GM20431 (cell line): ENCODE measurements around the gene MAP3K10.
"Not testable (repeated sequence)": the region's sequence is repeated elsewhere in the genome, so short reads cannot be mapped to it uniquely, and the experiment has no call there.

Source experiments
- in situ Hi-C: fragments of 300-500 bp; cut with MseI, MboI; formaldehyde crosslinking; loops from one replicate; pipeline ENCODE4 v1.15.0; 2020; ENCODE audit warnings: low sequenced_read_pairs; ENCODE audit not compliant: unreplicated experiment

MAP3K10 gene

GRCh38 chr19:40170303-40170989 lies 20.8 kb upstream of the MAP3K10 start:
- in situ Hi-C loops = not testable (repeated sequence)

- in situ Hi-C loops = not testable (repeated sequence)
Observed at GRCh38 chr19:40171293-40171692, 19.9 kb upstream of the MAP3K10 start.

DNA sequence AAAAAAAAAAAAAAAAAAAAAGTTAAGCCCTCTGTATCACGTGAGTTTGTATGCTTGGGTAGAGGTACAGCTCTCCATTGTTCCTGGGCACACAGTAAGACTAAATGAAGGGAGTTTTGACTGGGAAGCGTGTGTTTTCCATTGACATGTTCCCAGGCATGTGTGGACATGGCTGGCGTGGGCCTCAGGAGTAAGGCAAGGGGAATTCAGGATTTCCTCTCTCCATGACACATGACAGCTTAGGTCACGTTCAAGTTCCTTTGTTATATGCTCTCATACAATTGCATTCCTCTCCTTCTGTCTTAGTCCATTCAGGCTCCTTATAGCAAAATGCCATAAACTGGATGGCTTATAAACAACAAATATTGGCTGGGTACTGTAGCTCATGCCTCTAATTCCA lies 17.1 kb upstream of the MAP3K10 start:
- in situ Hi-C loops = no loop called here

- in situ Hi-C loops = no loop called here
Observed at GRCh38 chr19:40175820-40176219, 15.4 kb upstream of the MAP3K10 start.

DNA sequence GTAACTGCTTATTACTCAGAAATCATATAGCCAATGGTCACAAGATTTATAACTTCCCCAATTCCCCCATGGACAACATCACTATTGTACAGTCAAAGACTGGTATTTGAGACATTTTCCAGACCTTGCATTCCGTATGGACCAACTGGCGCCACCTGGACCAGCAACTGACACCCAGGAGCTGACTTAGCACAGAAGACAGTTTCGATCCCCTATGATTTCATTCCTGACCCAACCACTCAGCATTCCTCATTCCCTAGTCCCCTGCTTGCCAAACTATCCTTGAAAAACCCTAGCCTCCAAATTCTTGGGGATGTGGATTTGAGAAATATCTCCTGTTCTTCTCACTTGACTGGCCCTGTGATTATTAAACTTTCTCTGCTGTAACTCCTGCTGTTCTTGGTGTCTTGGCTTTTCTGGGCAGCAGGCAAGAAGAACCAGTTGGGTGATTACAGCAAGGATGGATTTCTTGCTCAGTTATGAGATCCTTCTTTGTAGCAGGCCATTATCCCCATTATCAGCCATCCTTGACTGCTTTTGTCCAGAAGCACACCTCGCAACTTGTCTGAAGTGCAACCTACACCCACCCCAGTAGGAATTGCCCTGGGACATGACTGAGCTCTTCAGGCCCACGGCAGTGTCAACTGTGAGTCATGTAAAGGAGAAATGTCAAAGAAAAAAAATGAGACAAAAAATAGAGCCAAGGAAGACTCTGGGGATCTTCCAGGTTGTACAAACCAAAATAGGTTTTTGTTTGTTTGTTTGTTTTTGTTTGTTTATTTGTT lies 13.7 kb upstream of the MAP3K10 start:
- in situ Hi-C loops = no loop called here

DNA sequence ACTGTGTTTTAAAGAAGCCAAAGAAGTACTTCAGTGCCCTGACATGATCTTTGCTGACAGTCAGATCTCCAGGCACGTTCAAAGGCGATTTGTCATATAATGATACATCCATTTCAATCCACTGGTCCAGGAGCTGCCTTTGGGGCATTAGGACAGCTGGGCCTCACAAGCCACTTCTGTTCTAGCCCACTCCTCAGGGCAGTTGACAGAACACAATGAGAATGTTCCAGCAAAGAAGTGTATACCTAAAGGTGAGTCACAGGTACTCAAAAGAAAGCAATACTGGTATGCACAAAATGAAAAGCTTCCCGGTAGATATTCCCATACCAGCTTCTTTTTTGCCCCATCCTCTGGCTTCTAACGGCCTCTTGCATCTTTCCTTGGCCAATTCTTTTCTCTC lies 12.5 kb upstream of the MAP3K10 start:
- in situ Hi-C loops = no loop called here

GRCh38 chr19:40184273-40184672 lies 7.0 kb upstream of the MAP3K10 start:
- in situ Hi-C loops = no loop called here

DNA sequence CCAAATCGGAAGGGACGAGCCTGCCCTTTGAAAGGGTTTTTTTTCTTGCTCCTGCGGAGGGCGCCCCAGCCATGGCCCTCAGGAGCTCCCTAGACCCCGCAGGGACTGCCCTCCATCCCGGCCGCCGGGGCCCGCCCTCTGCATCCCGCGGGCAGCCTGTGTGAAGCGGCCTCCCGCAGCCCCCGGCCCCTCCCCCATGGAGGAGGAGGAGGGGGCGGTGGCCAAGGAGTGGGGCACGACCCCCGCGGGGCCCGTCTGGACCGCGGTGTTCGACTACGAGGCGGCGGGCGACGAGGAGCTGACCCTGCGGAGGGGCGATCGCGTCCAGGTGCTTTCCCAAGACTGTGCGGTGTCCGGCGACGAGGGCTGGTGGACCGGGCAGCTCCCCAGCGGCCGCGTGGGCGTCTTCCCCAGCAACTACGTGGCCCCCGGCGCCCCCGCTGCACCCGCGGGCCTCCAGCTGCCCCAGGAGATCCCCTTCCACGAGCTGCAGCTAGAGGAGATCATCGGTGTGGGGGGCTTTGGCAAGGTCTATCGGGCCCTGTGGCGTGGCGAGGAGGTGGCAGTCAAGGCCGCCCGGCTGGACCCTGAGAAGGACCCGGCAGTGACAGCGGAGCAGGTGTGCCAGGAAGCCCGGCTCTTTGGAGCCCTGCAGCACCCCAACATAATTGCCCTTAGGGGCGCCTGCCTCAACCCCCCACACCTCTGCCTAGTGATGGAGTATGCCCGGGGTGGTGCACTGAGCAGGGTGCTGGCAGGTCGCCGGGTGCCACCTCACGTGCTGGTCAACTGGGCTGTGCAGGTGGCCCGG lies 815 bp downstream of the MAP3K10 start:
- in situ Hi-C loops = no loop called here

DNA sequence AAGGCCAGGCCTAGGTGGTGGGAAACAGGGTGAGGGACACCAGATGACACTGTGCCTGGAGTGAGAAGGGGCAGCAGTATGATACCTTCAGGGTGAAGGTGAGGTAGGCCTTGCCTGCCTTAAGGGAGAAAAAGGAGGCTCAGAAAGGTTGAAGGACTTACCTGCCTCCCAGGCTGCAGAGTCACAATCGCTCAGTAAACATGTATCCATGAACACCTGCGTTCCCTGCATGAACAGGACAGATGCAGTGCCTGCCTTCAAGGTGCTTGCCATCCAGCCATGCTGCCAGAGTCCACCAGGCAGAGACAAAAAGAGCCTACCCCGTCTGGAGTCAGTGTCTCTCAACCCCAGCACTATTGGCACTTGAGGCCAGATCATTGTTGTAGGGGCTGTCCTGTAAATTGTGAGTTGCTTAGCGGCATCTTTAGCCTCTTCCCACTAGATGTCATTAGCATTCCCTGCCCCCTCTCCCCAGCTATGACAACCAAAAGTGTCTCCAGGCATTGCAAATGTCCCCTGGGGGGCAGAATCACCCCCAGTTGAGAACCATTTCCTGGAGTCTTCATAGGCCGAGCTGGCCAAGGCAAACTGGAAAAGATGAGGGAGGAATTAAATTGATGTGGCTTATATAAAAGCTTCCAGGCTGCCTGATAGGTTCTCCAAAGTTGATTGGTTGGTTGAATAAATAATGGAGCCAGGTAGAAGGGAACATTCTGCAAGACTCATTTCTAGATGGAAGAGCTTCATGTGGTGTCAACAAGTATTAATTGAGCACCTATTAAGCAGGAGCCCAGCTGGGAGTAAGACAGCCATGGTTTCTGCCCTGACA lies 1.7 kb downstream of the MAP3K10 start:
- in situ Hi-C loops = no loop called here

DNA sequence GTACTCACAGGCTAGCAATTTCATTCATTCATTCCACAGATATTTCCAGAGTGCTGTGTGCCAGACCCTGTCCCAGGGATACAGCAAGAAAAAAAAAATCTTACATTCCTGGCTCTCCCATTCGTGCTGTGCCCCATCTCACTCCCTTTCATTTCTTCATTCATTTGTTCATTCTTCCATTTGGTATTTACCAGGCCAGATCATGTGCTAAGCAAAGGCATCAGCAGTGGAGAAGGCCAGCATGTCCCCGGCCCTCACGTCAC lies 2.3 kb downstream of the MAP3K10 start:
- in situ Hi-C loops = no loop called here

GRCh38 chr19:40198272-40198990 lies 7.2 kb downstream of the MAP3K10 start:
- in situ Hi-C loops = no loop called here

GRCh38 chr19:40200341-40201099 lies 9.3 kb downstream of the MAP3K10 start:
- in situ Hi-C loops = no loop called here

- in situ Hi-C loops = no loop called here
Observed at GRCh38 chr19:40204381-40204780, 13.2 kb downstream of the MAP3K10 start.

GRCh38 chr19:40205760-40206159 lies 14.5 kb downstream of the MAP3K10 start:
- in situ Hi-C loops = no loop called here

DNA sequence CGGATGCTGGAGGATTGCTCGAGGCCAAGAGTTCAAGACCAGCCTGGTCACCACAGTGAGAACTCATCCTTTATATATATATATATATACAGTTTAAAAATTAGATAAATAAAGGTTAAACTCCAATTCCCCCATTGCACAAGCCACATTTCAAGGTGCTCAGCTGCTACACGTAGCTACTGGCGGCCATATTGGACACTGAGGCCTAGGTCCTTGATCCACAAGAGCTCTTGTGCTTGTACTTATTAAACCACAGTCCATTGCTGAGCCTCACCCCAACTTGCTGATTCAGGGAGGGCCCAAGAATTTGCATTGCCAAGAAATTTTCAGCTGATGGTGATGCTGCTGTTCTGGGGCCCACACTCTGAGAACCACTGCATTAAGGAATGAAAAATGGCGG lies 17.4 kb downstream of the MAP3K10 start:
- in situ Hi-C loops = no loop called here

DNA sequence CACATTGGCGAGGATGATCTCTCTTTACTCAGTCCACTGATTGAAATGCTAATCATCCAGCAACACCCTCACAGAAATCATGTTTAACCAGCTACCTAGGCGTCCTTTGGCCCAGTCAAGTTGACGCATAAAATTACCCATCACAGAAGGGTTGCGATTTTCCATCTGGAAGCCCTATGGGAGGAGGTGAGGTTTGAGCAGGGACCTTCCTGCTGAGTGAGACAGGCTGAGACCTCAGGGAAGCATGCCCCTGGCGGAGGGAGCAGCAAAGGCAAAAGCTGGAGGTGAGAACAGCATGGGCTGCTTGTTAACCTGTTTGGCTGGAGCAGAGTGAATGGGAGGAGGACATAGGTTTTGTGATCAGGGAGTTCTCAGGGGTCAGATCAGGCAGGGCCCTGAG lies 19.7 kb downstream of the MAP3K10 start:
- in situ Hi-C loops = no loop called here

GRCh38 chr19:40213251-40213829 lies 22.1 kb downstream of the MAP3K10 start:
- in situ Hi-C loops = no loop called here

- in situ Hi-C loops = no loop called here
Observed at GRCh38 chr19:40213882-40214570, 22.8 kb downstream of the MAP3K10 start.
